GM12801 (cell line): ENCODE data around the gene BAIAP2.

Source experiments
- TF ChIP-seq, protein P1 (sequence below): IDR thresholded peaks from one replicate; pipeline ENCODE4 v1.5.1; 2011; ENCODE audit warnings: control low read depth; ENCODE audit not compliant: insufficient read length; ENCODE audit errors: extremely low read depth

BAIAP2 gene

GRCh38 chr17:81044764-81045589 lies 10.0 kb downstream of the BAIAP2 start:
- TF ChIP-seq, protein P1, sequence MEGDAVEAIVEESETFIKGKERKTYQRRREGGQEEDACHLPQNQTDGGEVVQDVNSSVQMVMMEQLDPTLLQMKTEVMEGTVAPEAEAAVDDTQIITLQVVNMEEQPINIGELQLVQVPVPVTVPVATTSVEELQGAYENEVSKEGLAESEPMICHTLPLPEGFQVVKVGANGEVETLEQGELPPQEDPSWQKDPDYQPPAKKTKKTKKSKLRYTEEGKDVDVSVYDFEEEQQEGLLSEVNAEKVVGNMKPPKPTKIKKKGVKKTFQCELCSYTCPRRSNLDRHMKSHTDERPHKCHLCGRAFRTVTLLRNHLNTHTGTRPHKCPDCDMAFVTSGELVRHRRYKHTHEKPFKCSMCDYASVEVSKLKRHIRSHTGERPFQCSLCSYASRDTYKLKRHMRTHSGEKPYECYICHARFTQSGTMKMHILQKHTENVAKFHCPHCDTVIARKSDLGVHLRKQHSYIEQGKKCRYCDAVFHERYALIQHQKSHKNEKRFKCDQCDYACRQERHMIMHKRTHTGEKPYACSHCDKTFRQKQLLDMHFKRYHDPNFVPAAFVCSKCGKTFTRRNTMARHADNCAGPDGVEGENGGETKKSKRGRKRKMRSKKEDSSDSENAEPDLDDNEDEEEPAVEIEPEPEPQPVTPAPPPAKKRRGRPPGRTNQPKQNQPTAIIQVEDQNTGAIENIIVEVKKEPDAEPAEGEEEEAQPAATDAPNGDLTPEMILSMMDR, result no peak

DNA sequence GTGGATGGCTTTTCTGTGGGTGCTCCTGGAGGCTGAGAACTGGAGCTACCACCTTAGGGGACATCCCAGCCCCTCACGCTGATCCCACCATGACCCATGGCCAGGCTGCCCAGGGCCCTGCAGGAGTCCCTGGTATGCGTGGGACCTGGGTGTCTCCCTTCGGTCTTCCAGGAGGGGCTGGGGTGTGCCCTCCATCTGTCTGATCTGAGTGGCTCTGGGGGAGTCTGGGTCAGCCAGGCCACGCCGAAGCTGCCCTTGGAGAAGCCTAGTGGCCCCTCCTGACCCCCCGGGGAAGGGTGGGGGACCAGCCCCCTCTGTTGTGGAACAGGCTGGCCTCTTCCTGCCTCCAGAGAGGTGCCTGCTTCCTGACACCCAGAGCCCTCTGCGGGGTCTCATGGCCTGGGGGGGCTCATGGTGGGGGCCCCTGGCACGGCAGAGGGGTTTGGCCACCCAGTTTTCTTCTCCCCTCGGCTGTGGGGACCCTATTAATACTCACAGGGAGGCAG lies 10.7 kb downstream of the BAIAP2 start:
- TF ChIP-seq, protein P1, result no peak

GRCh38 chr17:81046132-81046769 lies 11.3 kb downstream of the BAIAP2 start:
- TF ChIP-seq, protein P1, result no peak

DNA sequence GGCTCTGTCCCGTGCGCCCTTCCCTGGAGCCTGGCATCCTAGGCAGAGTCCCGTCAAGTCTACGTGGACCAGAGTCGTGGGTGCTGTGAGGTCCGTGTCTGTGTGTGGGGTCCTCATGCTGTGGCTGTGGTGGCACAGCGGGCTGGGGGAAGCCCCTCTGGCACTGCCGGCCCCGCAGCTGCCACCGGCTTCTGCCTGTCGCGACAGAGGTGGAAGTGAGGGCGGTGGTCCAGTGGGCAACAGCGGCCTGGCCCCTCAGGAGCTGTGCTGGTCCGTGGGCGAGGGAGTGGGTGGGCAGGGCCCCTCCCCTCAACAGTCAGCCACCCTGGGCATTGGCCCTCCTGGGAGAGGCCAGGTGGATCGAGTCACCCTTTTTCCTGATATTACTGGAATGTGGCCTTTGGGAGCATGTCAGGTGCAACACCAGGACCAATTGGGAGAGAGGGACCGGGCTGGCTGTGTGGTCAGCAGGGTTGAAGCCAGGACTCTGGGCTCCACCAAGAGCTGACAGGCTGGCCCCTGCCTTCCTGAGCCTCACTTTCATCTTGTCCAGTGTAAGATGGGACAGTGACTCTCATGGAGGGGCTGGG lies 11.9 kb downstream of the BAIAP2 start:
- TF ChIP-seq, protein P1, result no peak

DNA sequence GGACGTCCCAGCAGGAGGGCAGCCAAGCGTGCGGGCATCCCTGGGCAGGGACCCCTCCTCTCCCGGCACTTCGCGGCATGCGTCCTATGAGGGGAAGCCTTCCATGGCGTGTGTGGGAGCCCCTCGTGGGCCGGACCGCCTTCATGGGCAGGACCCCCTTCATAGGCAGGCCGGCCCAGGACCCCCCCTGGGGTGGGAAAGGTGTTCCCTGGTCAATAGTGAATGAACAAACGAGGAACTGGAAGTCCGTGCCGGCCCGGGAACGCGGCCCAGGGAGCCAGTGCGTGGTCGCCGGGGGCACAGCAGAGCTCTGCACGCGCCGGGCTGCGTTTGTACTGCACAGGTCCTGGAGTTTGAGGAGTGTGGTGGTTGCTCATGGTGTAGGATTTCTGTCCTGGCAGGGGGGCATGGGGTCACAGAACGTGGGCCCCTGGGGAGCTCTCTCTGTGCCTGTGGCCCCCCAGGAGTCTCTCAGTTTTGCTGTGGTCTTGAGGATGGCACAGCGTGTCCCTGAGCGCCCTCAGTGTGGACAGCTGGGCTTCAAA lies 13.9 kb downstream of the BAIAP2 start:
- TF ChIP-seq, protein P1, result no peak

GRCh38 chr17:81049372-81049911 lies 14.5 kb downstream of the BAIAP2 start:
- TF ChIP-seq, protein P1, result no peak
